ENCODE data around the gene WDFY1. TPM values are rescaled to one million over a fixed set of nuclear protein-coding genes. Genes with fewer than 3 reads are reported as not detected.

Gene WDFY1
- total RNA-seq, 1 experiment from 2014 or later, result 44.7 TPM

DNA sequence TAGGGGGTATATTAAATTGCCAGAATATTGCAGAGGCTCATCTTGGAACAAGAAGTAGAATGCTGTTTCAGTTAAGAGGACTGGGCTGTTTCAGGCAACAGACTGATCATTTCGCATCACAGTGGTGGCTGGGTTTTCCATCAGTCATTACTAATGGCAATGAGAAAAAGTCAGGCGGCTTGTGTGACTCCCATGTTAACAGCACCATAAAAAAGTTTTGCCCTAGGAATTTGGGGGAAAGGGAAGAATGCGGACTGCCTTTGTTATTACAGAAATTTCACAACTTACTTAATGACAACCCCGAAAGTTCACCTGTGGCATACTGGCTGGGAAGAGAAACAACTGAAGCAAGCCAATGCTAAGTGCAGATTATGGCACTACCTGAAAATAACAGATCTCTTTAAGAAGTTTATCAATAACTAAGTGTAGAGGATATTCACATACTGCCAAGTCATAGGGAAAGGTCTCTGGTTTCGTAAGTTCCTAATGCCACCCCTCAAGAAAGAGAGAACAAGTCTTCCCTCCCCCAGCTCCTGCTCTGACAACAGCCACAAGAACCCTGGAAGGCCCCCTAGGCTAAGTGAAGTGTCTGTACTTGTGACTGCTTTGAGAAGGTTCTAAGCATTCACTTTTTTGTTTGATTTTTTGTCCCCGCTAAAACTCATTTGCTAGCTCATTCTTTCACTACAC, 67.3 kb downstream of the WDFY1 start:
- POLR2A ChIA-PET, result no interaction called here
- H3K36me3 ChIP-seq (ENCODE audit: control insufficient read depth in 1 of 2, insufficient read depth in 2 of 2, low read length in 2 of 2), result peaks cover 24 to 30% of the 10 kb centered on the region in 2 experiments; a peak in 2 of 4 replicates
- no peaks in the 10 kb centered on the region for H3K9me3 ChIP-seq (ENCODE audit: control insufficient read depth in 1 of 2, insufficient read depth in 1 of 2, low read depth in 1 of 2, low read length in 2 of 2)
- no peak overlapping the region for H2AFZ ChIP-seq (ENCODE audit: low read depth, low read length, poor library complexity, severe bottlenecking)
- ATAC-seq (no peak), DNase-seq (ENCODE audit: low read depth, low spot score) (no peak)
- no peaks in the 10 kb centered on the region for H3K9me2 ChIP-seq (ENCODE audit: insufficient read depth)
- no peaks in the 10 kb centered on the region for H3K4me1 ChIP-seq (ENCODE audit: control insufficient read depth in 1 of 2, insufficient read depth in 2 of 2, low read length in 2 of 2)
- CTCF ChIA-PET, result no interaction called here
- H3K79me2 ChIP-seq (ENCODE audit: insufficient read depth, low read length), result no peaks in the 10 kb centered on the region
- H4K20me1 ChIP-seq (ENCODE audit: insufficient read depth), result no peaks in the 10 kb centered on the region
- H3K27me3 ChIP-seq (ENCODE audit: insufficient read depth, low read length), result no peaks in the 10 kb centered on the region
- H3K4me3 ChIP-seq (replicated peaks in 1 of 2; ENCODE audit: low read depth in 1 of 2, low read length in 2 of 2), result no peak overlapping the region
- no TSS peak for BruUV-seq (replicated peaks)
- intact Hi-C loops (cut with micrococcal nuclease), result no loop called here
- RAD21 ChIA-PET (ENCODE audit: low non-redundant PET in 1 of 2, low total read pairs in 2 of 2, uncharacterized antibody in 2 of 2, unreplicated experiment in 2 of 2), result interaction anchor here in 1 of 2 experiments (0.7 kb wide), 1 partner anchor 15 kb away, joined by 5 read pairs; no protein-coding TSS in a partner anchor
- no peak overlapping the region for H3K4me2 ChIP-seq (ENCODE audit: low read length)
- no peak overlapping the region for H3K27ac ChIP-seq (ENCODE audit: low read depth, low read length)
- H3K9ac ChIP-seq (ENCODE audit: low read length), result no peak overlapping the region
- TF ChIP-seq, protein P1, sequence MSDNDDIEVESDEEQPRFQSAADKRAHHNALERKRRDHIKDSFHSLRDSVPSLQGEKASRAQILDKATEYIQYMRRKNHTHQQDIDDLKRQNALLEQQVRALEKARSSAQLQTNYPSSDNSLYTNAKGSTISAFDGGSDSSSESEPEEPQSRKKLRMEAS (IDR thresholded peaks at IDR 0.05), result no peak
- TF ChIP-seq ZFX (IDR thresholded peaks at IDR 0.05), result no peak
- TF ChIP-seq, protein P2, sequence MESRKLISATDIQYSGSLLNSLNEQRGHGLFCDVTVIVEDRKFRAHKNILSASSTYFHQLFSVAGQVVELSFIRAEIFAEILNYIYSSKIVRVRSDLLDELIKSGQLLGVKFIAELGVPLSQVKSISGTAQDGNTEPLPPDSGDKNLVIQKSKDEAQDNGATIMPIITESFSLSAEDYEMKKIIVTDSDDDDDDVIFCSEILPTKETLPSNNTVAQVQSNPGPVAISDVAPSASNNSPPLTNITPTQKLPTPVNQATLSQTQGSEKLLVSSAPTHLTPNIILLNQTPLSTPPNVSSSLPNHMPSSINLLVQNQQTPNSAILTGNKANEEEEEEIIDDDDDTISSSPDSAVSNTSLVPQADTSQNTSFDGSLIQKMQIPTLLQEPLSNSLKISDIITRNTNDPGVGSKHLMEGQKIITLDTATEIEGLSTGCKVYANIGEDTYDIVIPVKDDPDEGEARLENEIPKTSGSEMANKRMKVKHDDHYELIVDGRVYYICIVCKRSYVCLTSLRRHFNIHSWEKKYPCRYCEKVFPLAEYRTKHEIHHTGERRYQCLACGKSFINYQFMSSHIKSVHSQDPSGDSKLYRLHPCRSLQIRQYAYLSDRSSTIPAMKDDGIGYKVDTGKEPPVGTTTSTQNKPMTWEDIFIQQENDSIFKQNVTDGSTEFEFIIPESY (IDR thresholded peaks at IDR 0.05; ENCODE audit: extremely low read depth, insufficient replicate concordance, low read length), result no peak

DNA sequence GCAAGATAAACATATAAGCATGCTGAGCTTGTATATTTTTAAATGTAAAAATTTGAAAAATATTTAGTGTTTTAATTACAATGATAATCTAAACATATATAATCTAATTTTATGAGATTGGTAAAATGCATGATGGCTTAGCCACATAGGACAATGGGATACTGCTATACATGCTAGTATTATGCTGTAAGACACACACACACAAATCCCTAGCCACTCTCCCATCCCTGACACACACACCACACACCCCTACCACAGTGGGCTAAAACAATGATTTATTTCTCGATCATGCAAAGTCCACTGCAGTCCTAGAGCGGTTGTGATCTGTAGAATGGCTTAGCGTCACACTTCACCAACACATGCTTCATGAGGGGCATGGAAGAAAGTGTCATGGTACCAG, 71.5 kb downstream of the WDFY1 start:
- no peak overlapping the region for H3K4me3 ChIP-seq (replicated peaks in 1 of 2; ENCODE audit: low read depth in 1 of 2, low read length in 2 of 2)
- H3K79me2 ChIP-seq (ENCODE audit: insufficient read depth, low read length), result no peaks in the 10 kb centered on the region
- RAD21 ChIA-PET (ENCODE audit: low non-redundant PET in 1 of 2, low total read pairs in 2 of 2, uncharacterized antibody in 2 of 2, unreplicated experiment in 2 of 2), result no interaction called here
- no peaks in the 10 kb centered on the region for H3K4me1 ChIP-seq (ENCODE audit: control insufficient read depth in 1 of 2, insufficient read depth in 2 of 2, low read length in 2 of 2)
- H3K27me3 ChIP-seq (ENCODE audit: insufficient read depth, low read length), result no peaks in the 10 kb centered on the region
- no peak overlapping the region for H3K4me2 ChIP-seq (ENCODE audit: low read length)
- ATAC-seq, result no peak
- no TSS peak for BruUV-seq (replicated peaks)
- intact Hi-C loops (cut with micrococcal nuclease), result no loop called here
- H3K9me3 ChIP-seq (ENCODE audit: control insufficient read depth in 1 of 2, insufficient read depth in 1 of 2, low read depth in 1 of 2, low read length in 2 of 2), result no peaks in the 10 kb centered on the region
- H3K9ac ChIP-seq (ENCODE audit: low read length), result no peak overlapping the region
- H2AFZ ChIP-seq (ENCODE audit: low read depth, low read length, poor library complexity, severe bottlenecking), result no peak overlapping the region
- H3K27ac ChIP-seq (ENCODE audit: low read depth, low read length), result no peak overlapping the region
- no peaks in the 10 kb centered on the region for H4K20me1 ChIP-seq (ENCODE audit: insufficient read depth)
- peaks cover 15 to 16% of the 10 kb centered on the region in 2 experiments; a peak in 2 of 4 replicates for H3K36me3 ChIP-seq (ENCODE audit: control insufficient read depth in 1 of 2, insufficient read depth in 2 of 2, low read length in 2 of 2)
- CTCF ChIA-PET, result no interaction called here
- POLR2A ChIA-PET, result no interaction called here
- no peak for DNase-seq (ENCODE audit: low read depth, low spot score)
- H3K9me2 ChIP-seq (ENCODE audit: insufficient read depth), result no peaks in the 10 kb centered on the region
- TF ChIP-seq, protein P1 (IDR thresholded peaks at IDR 0.05), result no peak
- TF ChIP-seq, protein P3, sequence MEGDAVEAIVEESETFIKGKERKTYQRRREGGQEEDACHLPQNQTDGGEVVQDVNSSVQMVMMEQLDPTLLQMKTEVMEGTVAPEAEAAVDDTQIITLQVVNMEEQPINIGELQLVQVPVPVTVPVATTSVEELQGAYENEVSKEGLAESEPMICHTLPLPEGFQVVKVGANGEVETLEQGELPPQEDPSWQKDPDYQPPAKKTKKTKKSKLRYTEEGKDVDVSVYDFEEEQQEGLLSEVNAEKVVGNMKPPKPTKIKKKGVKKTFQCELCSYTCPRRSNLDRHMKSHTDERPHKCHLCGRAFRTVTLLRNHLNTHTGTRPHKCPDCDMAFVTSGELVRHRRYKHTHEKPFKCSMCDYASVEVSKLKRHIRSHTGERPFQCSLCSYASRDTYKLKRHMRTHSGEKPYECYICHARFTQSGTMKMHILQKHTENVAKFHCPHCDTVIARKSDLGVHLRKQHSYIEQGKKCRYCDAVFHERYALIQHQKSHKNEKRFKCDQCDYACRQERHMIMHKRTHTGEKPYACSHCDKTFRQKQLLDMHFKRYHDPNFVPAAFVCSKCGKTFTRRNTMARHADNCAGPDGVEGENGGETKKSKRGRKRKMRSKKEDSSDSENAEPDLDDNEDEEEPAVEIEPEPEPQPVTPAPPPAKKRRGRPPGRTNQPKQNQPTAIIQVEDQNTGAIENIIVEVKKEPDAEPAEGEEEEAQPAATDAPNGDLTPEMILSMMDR (IDR thresholded peaks at IDR 0.05 in 2 of 3, conservative IDR thresholded peaks at IDR 0.05 in 1 of 3; ENCODE audit: borderline replicate concordance in 1 of 3, insufficient read depth in 1 of 3, low read depth in 2 of 3, low read length in 2 of 3), result no peak
- no peak for TF ChIP-seq SIN3A (IDR thresholded peaks at IDR 0.05; ENCODE audit: low read depth)
- TF ChIP-seq JUND (IDR thresholded peaks at IDR 0.05), result no peak
- TF ChIP-seq EZH2phosphoT487 (IDR thresholded peaks at IDR 0.05; ENCODE audit: borderline replicate concordance), result no peak
- no peak for TF ChIP-seq FOSL1 (IDR thresholded peaks at IDR 0.05; ENCODE audit: low read depth)
- TF ChIP-seq POLR2A (IDR thresholded peaks at IDR 0.05; ENCODE audit: borderline replicate concordance, extremely low read depth, insufficient read depth, insufficient read length), result no peak
- no peak for TF ChIP-seq TCF7L2 (IDR thresholded peaks at IDR 0.05; ENCODE audit: borderline replicate concordance, extremely low read depth, insufficient read depth, insufficient read length)
- no peak for TF ChIP-seq YY1 (IDR thresholded peaks at IDR 0.05; ENCODE audit: extremely low read depth, insufficient replicate concordance, low read depth, low read length)
- no peak for TF ChIP-seq ELF1 (IDR thresholded peaks at IDR 0.05; ENCODE audit: borderline replicate concordance, low read depth)
- TF ChIP-seq, protein P2 (IDR thresholded peaks at IDR 0.05; ENCODE audit: extremely low read depth, insufficient replicate concordance, low read length), result no peak

Measured in HCT116 (cell line).